Osteocyte (in vitro differentiated cells): ENCODE results near the gene HS6ST1. TPM values are rescaled to one million over a fixed set of nuclear protein-coding genes. Genes with fewer than 3 reads are reported as not detected.

Experiments
- DNase-seq: peaks from one replicate; pipeline ENCODE4 v3.0.0; 2021; ENCODE audit warnings: mixed read lengths; ENCODE audit not compliant: unreplicated experiment; ENCODE audit errors: extremely low spot score
- H3K27ac Mint-ChIP-seq: one replicate; pipeline ENCODE4 v1.8.0; 2021; ENCODE audit warnings: mild to moderate bottlenecking, mixed read lengths; ENCODE audit not compliant: unreplicated experiment
- H3K27me3 Mint-ChIP-seq: one replicate; pipeline ENCODE4 v1.8.0; 2021; ENCODE audit warnings: mixed read lengths; ENCODE audit not compliant: unreplicated experiment
- H3K36me3 Mint-ChIP-seq: one replicate; pipeline ENCODE4 v1.8.0; 2021; ENCODE audit warnings: mixed read lengths; ENCODE audit not compliant: unreplicated experiment
- H3K4me1 Mint-ChIP-seq: one replicate; pipeline ENCODE4 v1.8.0; 2021; ENCODE audit warnings: mixed read lengths; ENCODE audit not compliant: unreplicated experiment
- H3K4me3 Mint-ChIP-seq: one replicate; pipeline ENCODE4 v1.8.0; 2021; ENCODE audit warnings: mild to moderate bottlenecking, moderate library complexity, mixed read lengths; ENCODE audit not compliant: unreplicated experiment
- H3K9me3 Mint-ChIP-seq: one replicate; pipeline ENCODE4 v1.8.0; 2021; ENCODE audit warnings: mixed read lengths; ENCODE audit not compliant: unreplicated experiment
- total RNA-seq: library from RNA; stranded (reverse); gene quantifications from 2 replicates; pipeline ENCODE4 v1.2.1, GENCODE V29; 2021
- TF ChIP-seq, protein P1 (sequence below): fragments of 200-600 bp; sonication (generic); IDR thresholded peaks from 2 replicates; pipeline ENCODE4 v1.5.0; 2021; ENCODE audit warnings: antibody characterized with exemption, mild to moderate bottlenecking, moderate library complexity

The HS6ST1 gene
- total RNA-seq, 1 donor from 2014 or later, result 43.0 TPM

DNA sequence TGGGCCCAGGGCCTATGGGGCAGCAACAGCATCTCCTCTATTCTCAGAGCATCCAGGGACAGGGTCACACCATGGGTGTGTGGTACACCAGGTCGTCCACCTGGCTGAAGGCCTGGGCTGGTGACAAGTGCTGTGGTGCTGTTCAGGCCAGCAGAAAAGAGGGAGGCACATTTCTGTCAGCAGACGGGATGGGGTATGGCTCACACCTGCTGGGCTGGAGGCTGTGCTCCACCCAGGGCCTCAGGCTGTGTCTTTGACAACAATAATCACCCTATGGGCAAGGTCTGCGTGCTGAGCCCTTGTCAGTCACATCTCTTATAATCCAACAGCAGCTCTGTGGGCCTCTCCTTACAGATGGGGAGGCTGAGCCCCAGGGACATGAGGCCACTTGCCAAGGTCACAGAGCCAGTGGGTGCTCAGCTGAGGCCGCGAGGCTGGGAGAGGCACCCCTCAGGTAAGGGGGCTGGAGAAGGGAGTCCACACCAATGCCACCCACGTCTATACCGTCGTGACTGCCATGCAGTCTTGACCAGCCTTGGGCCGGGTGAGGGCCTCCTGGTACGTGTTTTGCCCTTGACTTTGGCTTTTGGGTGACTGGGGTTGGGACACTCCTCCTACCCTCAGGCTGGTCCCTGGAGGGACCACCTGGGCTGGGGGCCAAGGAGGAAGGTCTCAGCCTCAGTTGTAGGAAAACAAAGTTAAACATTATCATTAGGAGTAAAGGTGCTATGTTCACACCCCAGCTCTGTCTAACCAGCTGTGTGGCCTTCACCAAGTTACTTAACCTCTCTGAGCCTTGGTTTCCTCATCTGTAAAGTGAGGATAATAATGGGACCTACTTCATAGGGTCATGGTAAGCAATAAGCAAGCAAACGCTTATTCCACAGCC lies 5.6 kb upstream of the HS6ST1 start:
- no peaks in the 10 kb centered on the region for H3K9me3 Mint-ChIP-seq
- peak; percentile 83 for DNase-seq
- no peaks in the 10 kb centered on the region for H3K36me3 Mint-ChIP-seq
- H3K27ac Mint-ChIP-seq, result no peak overlapping the region
- H3K4me3 Mint-ChIP-seq, result no peak overlapping the region
- peaks cover 28% of the 10 kb centered on the region for H3K4me1 Mint-ChIP-seq
- TF ChIP-seq, protein P1, sequence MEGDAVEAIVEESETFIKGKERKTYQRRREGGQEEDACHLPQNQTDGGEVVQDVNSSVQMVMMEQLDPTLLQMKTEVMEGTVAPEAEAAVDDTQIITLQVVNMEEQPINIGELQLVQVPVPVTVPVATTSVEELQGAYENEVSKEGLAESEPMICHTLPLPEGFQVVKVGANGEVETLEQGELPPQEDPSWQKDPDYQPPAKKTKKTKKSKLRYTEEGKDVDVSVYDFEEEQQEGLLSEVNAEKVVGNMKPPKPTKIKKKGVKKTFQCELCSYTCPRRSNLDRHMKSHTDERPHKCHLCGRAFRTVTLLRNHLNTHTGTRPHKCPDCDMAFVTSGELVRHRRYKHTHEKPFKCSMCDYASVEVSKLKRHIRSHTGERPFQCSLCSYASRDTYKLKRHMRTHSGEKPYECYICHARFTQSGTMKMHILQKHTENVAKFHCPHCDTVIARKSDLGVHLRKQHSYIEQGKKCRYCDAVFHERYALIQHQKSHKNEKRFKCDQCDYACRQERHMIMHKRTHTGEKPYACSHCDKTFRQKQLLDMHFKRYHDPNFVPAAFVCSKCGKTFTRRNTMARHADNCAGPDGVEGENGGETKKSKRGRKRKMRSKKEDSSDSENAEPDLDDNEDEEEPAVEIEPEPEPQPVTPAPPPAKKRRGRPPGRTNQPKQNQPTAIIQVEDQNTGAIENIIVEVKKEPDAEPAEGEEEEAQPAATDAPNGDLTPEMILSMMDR, result no peak
- no peaks in the 10 kb centered on the region for H3K27me3 Mint-ChIP-seq

DNA sequence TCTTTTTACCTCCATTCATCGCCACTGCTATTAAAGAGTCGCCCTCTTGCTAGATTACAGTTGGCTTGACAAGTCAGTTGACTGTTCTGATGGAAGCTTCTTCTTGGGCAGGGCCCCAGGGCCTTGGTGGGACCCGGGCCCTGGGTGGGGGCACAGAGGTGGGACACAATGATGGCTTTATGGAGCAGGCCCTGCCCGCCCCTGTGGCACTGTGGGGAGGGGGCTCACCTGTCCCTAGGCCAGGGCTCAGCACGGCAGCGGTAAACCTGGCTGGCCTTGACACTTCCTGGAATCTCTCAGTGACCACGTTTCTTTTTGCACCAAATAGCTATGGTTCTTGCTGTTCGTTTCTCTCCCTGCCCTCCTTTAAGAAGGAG lies 4.9 kb upstream of the HS6ST1 start:
- Mint-ChIP-seq H3K9me3 (no peaks in the 10 kb centered on the region), H3K27ac (no peak overlapping the region), H3K27me3 (no peaks in the 10 kb centered on the region), H3K4me3 (peak overlapping the region; percentile 29), H3K36me3 (no peaks in the 10 kb centered on the region), H3K4me1 (peaks cover 28% of the 10 kb centered on the region)
- TF ChIP-seq, protein P1, result no peak
- DNase-seq, result no peak

DNA sequence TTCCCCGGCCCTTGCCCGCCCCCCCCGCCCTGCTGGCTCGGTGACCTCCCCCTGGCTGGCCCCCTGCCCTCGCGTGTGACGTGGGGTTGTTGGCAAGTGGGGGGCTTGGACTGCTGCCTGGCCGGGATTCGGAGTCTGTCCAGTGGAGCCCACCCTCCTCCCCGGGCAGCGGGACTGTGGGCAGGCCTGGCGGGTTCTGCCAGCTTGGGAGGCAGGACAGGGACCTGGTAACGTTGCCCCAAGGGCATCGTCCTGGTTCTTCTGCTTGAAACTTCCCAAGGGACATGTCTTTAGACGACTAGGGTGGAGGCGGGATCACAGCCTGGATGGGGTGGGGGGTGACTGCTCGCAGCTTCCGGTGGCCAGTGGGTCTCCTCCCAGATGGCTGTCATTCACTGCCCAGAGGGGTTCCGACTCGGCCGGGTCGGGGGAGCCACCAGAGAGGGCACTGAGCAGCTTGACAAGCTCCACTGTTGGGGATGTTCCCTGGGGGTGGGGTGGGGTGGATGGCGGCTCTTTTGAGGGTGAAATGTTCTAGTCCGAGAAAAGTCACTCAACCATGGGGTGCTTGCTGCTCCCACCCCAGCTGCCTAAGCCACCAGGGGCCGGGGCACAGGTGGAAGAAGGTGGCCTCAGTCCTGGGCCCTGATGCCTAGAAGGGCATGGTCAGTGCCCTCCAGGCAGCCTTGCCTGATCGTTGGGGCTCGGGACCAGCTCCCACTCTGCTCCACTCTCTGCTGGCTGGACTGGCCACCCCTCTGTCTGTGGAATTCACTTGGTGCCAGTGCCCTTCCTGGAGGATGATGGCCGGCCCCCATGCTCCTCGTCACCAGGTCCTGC lies 4.3 kb upstream of the HS6ST1 start:
- DNase-seq, result peak; percentile 84
- Mint-ChIP-seq H3K4me3 (peak overlapping the region; percentile 44), H3K27ac (no peak overlapping the region)

DNA sequence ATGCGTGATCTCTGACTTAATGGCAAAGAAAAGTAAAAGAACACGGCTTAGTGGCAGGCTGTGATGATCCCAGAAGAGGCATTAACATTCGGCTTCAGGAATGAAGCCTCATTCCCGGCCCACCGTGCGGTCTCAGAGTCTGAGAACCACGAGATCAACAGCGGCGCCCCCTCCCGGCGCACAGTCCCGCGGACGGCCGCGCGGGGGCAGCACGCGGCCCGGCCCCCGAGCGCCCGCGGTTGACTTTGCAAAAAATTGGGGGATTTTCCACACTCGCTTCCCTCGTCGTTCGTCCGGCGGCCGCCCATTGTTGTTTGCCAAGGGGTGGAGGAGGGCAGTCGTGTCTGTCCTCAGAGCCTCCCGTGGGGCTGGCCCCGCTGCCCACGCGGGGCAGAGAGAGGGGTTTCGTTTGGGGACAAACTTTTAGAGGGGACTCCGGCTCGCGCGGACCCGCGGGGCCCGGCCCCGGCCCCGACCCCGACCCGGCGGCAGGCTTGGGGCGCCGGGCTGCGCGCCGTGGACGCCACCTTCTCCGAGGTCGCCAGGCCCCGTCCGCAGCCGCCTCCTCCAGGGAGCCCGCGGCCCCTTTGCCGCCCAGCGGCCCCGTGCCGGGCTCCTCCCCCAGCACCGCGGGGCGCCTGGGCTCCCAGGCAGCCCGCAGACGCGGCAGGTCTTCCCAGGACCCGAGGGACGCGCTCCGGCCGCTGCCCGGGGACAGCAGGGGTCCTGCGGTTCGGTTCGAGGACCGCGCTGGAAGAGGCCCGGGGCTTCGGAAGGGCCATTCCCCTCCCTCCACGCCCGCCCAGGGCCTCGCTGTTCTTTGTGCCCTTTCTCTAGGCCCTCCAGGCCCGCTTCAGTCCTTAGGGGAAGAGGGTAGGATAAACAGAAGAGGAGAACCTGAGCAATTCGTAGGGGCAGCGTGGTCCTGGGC lies 3.4 kb upstream of the HS6ST1 start:
- H3K4me3 Mint-ChIP-seq, result peak overlapping the region; percentile 65
- no peaks in the 10 kb centered on the region for H3K27me3 Mint-ChIP-seq
- no peaks in the 10 kb centered on the region for H3K36me3 Mint-ChIP-seq
- TF ChIP-seq, protein P1, result peak; percentile 99
- peak; percentile 96 for DNase-seq
- peak overlapping the region; percentile 47 for H3K27ac Mint-ChIP-seq
- H3K9me3 Mint-ChIP-seq, result no peaks in the 10 kb centered on the region
- H3K4me1 Mint-ChIP-seq, result peaks cover 31% of the 10 kb centered on the region

More for the DNA sequence above, 4.3 kb upstream of the HS6ST1 start:
- no peaks in the 10 kb centered on the region for H3K9me3 Mint-ChIP-seq
- peaks cover 28% of the 10 kb centered on the region for H3K4me1 Mint-ChIP-seq
- TF ChIP-seq, protein P1, result no peak
- no peaks in the 10 kb centered on the region for H3K27me3 Mint-ChIP-seq
- H3K36me3 Mint-ChIP-seq, result no peaks in the 10 kb centered on the region
